ENCODE results near the gene TANGO6.

Gene TANGO6

GRCh38 chr16:68860978-68861892 lies 17.9 kb downstream of the TANGO6 start:
- DNase-seq (ENCODE audit: low read depth, low spot score), result no peak

- no peak for DNase-seq (ENCODE audit: low read depth, low spot score)
Observed at GRCh38 chr16:68866933-68867332, 23.6 kb downstream of the TANGO6 start.

- no peak for DNase-seq (ENCODE audit: low read depth, low spot score)
Observed at GRCh38 chr16:68869492-68870088, 26.3 kb downstream of the TANGO6 start.

GRCh38 chr16:68873635-68874471 lies 30.5 kb downstream of the TANGO6 start:
- DNase-seq (ENCODE audit: low read depth, low spot score), result no peak

GRCh38 chr16:68875871-68876270 lies 32.5 kb downstream of the TANGO6 start:
- DNase-seq (ENCODE audit: low read depth, low spot score), result no peak

GRCh38 chr16:68883685-68884084 lies 40.4 kb downstream of the TANGO6 start:
- no peak for DNase-seq (ENCODE audit: low read depth, low spot score)

- no peak for DNase-seq (ENCODE audit: low read depth, low spot score)
Observed at GRCh38 chr16:68884401-68884800, 41.1 kb downstream of the TANGO6 start.

- DNase-seq (ENCODE audit: low read depth, low spot score), result no peak
Observed at GRCh38 chr16:68884861-68885720, 41.8 kb downstream of the TANGO6 start.

- no peak for DNase-seq (ENCODE audit: low read depth, low spot score)
Observed at GRCh38 chr16:68887107-68887506, 43.8 kb downstream of the TANGO6 start.

- DNase-seq (ENCODE audit: low read depth, low spot score), result no peak
Observed at GRCh38 chr16:68889508-68890150, 46.3 kb downstream of the TANGO6 start.

- no peak for DNase-seq (ENCODE audit: low read depth, low spot score)
Observed at GRCh38 chr16:68892214-68892613, 48.9 kb downstream of the TANGO6 start.

GRCh38 chr16:68892898-68893297 lies 49.6 kb downstream of the TANGO6 start:
- DNase-seq (ENCODE audit: low read depth, low spot score), result no peak

- DNase-seq (ENCODE audit: low read depth, low spot score), result no peak
Observed at GRCh38 chr16:68893710-68894705, 50.7 kb downstream of the TANGO6 start.

- no peak for DNase-seq (ENCODE audit: low read depth, low spot score)
Observed at GRCh38 chr16:68894714-68895113, 51.4 kb downstream of the TANGO6 start.

- DNase-seq (ENCODE audit: low read depth, low spot score), result no peak
Observed at GRCh38 chr16:68898026-68898425, 54.7 kb downstream of the TANGO6 start.

GRCh38 chr16:68900009-68900408 lies 56.7 kb downstream of the TANGO6 start:
- no peak for DNase-seq (ENCODE audit: low read depth, low spot score)

- DNase-seq (ENCODE audit: low read depth, low spot score), result no peak
Observed at GRCh38 chr16:68902003-68902968, 59.0 kb downstream of the TANGO6 start.

- no peak for DNase-seq (ENCODE audit: low read depth, low spot score)
Observed at GRCh38 chr16:68902969-68903345, 59.6 kb downstream of the TANGO6 start.

Data from activated naive CD8-positive, alpha-beta T cell treated with anti-CD3 and anti-CD28 coated beads, Interleukin-2, amount 50 U/mL, for 16 hours (primary cell).